Endothelial cell of umbilical vein (primary cell): ENCODE data around the gene SDK2.

Source experiments
- CTCF ChIP-seq, 2 donors: IDR thresholded peaks; 1 replicate in 1 of 2; 2 replicates in 1 of 2; pipeline ENCODE4 v1.5.1; 2011; ENCODE audit warnings: low read length in 2 of 2, mild to moderate bottlenecking in 2 of 2, moderate library complexity in 2 of 2, control low read depth in 1 of 2, inconsistent platforms in 1 of 2, low read depth in 1 of 2; ENCODE audit not compliant: insufficient read depth in 1 of 2; ENCODE audit errors: extremely low read depth in 1 of 2
- EZH2 ChIP-seq: IDR thresholded peaks from 2 replicates; pipeline ENCODE4 v1.6.1; 2012; ENCODE audit warnings: borderline replicate concordance, low read depth, mild to moderate bottlenecking, moderate library complexity, low read length, inconsistent platforms; ENCODE audit not compliant: severe bottlenecking
- FOS ChIP-seq: IDR thresholded peaks from 2 replicates; pipeline ENCODE4 v1.6.1; 2011; ENCODE audit warnings: mild to moderate bottlenecking, low read length, moderate library complexity, borderline replicate concordance; ENCODE audit not compliant: insufficient read depth
- GATA2 ChIP-seq: IDR thresholded peaks from 2 replicates; pipeline ENCODE4 v1.7.0; 2011; ENCODE audit warnings: low read depth, mild to moderate bottlenecking, moderate library complexity, mixed read lengths, low read length; ENCODE audit not compliant: insufficient read length, insufficient read depth
- JUN ChIP-seq: IDR thresholded peaks from 2 replicates; pipeline ENCODE4 v1.6.1; 2011; ENCODE audit warnings: borderline replicate concordance, low read depth; ENCODE audit not compliant: insufficient read length, insufficient read depth
- MYC ChIP-seq: IDR thresholded peaks from one replicate; pipeline ENCODE4 v1.6.1; 2011; ENCODE audit warnings: mild to moderate bottlenecking, low read depth, low read length
- POLR2A ChIP-seq: IDR thresholded peaks from 2 replicates; pipeline ENCODE4 v1.6.1; 2012; ENCODE audit warnings: low read depth, mild to moderate bottlenecking, control low read depth, low read length
- POLR2AphosphoS5 ChIP-seq: IDR thresholded peaks from 2 replicates; pipeline ENCODE4 v1.6.1; 2012; ENCODE audit warnings: low read depth, mild to moderate bottlenecking, control low read depth, low read length, moderate library complexity; ENCODE audit not compliant: insufficient read depth

- TF ChIP-seq CTCF (IDR thresholded peaks at IDR 0.05; ENCODE audit: extremely low read depth in 1 of 2, insufficient read depth in 1 of 2, low read depth in 1 of 2, low read length in 2 of 2) = no peak
- no peak for TF ChIP-seq POLR2AphosphoS5
- no peak for TF ChIP-seq POLR2A
- TF ChIP-seq GATA2 = no peak
- TF ChIP-seq EZH2 = no peak
- TF ChIP-seq MYC = no peak
- TF ChIP-seq JUN = no peak
- TF ChIP-seq FOS = no peak
Observed at GRCh38 chr17:73489991-73490390, 154.3 kb downstream of the SDK2 start.
